Stimulated activated CD8-positive, alpha-beta memory T cell treated with anti-CD3 and anti-CD28 coated beads, Interleukin-2, amount 100 ng/mL, for 48 hours (primary cell): ENCODE data around the gene PSG5.
"Not testable (repeated sequence)": the region's sequence is repeated elsewhere in the genome, so short reads cannot be mapped to it uniquely, and the experiment has no call there.

Experiments used
- DNase-seq, 2 donors: peaks; one replicate each; pipeline ENCODE4 v3.0.0-alpha.2; 2020; ENCODE audit warnings: low read depth in 2 of 2

Gene PSG5

DNA sequence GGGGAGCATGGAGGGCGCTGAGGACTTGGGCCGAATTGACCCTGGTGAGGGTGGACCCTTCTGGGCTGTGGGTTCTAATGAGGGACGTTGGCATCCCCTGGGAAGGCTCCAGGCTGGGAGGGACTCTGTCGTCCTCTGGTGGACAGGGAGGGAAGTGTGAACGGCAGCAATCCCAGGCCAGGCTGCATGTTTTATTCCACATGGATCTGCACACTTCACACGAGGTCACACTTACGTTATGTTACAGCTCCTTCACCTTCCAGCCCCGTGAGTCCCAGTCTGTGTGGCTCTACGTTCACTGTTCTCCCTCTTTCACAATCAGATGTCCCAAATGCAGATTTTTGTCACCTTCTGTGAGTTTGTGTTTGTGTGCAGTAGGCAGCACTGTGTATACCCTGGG, 1.8 kb upstream of the PSG5 start:
- not testable (repeated sequence) for DNase-seq

DNA sequence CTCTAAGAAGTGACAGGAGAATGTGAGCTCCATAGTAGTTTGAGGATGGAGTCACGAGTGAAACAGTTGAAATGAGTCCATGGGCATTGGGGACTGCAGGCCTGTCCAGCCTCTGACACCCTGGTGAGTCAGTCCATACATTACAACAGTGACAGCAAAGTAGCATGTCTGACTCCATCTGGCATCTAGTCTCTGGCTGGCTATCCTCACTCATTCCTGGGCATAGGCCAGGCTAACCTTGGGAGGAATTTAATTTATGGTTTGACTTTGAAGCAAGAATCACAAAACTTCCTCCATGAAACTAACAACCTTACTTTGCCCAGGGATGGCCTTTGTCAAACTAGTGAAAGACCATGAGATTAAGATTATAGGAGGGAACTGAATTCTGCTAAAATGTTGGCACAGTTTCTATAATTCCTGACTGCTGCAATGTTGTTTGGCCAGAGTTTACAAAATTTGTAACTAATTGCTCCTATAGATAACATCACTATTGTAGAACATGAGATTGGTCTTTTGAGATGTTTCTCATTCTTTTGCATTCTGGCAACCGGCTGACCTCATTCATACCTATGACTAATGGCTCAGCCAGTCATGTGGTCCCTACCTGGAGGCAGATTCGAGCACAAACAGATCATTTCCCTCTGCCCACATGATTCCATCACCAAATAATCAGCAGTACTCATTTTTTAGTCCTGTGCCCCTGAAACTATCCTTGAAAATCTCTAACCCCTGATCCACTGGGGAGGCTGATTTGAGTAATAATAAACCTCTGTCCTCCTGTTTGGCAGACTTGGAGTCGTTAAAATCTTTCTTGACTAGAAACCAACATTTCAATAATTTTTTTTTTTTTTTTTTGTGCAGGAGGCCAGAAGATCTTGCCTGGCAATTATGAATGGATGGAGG, 4.2 kb downstream of the PSG5 start:
- not testable (repeated sequence) for DNase-seq

DNA sequence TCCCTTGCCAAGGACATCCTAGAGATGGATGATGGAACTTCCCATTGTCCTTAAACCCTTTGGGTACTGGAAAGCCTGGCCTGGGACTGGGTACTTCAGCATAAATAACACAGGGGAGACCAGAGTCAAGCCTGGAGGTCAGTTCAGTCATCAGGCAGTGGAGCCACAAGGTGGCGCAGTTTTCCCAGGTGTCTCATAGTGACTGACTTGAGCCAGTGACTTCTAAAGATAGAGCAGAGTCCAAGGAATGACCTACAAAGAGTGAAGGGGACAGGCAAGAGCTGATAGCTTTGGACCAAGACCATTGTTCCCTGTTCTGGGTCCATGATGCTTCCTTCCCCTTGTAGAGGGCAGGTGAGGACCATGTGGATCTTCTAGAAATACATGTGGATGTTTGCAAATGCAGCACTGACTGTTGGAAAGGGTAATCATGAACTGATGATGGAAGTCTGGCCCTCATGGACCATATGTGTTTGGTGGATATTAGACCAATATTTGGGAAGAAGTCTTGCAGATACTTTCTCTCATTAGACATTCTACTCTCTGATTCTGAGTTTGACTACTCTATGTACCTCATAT, 6.7 kb downstream of the PSG5 start:
- not testable (repeated sequence) for DNase-seq

DNA sequence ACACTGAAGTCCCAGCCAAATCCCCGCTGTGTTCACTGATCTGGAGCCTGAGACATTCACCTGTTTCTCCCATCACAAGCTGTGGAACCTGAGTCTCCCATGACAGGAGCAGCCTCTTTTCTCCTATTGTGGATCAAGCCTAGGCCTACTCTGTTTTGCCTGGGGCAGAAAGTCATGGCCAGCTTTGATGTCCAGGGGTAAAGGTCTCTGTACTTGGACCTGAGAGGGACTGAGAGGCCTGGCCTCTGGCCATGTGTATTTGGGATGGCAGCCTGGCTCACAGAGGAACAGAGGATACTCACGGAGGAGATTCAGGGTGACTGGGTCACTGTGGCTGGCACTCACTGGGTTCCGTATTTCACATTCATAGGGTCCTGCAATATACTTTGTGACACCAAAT, 7.8 kb downstream of the PSG5 start:
- DNase-seq: not testable (repeated sequence)

DNA sequence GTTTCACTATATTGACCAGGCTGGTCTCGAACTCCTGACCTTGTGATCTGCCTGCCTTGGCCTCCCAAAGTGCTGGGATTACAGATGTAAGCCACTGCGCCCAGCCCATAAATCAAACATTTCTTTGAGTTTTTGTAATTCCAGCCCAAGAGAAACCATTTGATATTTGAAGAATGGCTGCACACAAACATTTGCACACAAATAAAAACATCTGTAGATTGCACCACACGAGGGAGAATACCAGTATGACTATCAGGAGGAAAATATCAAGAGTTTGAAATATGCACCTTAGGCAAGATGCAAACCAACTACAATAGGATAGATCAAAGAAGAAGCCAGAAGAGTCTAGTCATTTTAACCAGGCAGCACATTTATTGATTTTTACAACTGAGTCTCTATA, 20.4 kb downstream of the PSG5 start:
- DNase-seq: not testable (repeated sequence)

DNA sequence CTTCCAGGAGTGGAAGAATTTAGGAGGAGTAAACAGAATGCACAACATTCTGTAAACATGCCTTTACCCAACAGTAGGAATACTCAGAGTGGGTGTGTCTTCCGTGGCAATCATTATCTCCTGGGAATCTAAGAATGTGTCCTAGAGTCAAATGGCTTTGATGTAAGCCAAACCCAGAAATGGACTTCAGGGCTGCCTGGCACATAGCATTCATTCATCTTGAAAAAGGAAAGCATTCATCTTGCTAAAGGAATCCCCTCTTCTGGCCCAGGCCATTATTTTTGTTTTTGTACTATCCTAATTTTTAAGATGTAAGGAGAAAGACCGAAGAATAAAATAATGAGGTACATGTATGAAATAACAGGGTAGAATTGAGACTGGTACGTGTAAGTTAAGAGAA, 23.2 kb downstream of the PSG5 start:
- DNase-seq: not testable (repeated sequence)

DNA sequence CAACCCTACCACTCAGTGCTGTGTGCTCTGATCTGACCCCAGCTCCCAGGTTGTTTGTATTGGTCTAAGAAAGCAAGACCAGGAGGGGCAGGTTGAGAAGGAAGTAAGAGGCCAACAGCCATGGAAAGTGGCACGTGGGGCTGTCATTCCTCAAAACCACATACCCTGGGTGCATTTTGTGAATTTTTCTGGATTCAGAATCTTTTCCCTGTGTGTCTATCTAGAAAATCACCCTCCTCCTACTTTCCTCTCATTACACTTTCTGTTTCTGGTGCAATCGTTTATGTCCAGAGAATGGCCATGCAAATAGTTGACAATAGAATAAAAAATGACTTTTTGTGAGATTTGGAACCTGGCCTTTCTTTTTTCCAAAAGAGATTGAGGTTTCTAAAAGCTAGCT, 24.1 kb downstream of the PSG5 start:
- DNase-seq: not testable (repeated sequence)

DNA sequence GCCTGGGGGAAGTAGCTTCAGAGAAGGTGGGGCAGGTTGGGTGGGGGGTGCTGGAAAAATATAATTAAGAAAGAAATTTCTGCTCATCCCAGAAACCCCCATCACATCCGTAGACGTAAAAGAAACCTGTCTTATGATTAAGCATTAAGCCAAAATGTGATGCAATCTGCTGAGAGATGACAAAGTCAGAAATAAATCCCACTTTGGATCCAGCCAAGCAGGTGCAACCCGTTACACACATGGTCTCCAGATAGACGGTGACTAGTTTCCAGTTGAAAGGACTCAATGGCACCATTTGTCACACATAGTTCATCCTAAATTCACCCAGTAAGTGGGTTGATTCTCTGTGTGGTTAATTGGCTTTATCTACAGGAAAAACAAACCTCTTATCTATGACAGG, 34.1 kb downstream of the PSG5 start:
- DNase-seq: no peak

DNA sequence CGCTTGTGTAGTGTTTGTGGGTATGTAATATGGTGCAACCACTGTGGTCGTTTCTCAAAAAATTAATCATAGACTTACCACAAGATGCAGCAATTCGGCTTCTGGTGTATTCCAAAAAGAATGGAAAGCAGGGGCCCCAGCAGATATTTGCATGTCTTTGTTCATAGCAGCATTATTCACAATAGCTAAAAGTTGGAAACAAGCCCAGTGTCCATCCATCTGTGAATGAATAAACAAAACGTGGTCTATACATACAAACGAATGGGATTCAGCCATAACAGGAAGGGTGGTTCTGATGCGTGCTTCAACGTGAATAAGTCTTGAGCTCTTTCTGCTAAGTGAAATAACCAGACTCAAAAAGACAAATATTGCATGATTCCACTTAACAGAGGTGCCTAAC, 36.5 kb downstream of the PSG5 start:
- not testable (repeated sequence) for DNase-seq

DNA sequence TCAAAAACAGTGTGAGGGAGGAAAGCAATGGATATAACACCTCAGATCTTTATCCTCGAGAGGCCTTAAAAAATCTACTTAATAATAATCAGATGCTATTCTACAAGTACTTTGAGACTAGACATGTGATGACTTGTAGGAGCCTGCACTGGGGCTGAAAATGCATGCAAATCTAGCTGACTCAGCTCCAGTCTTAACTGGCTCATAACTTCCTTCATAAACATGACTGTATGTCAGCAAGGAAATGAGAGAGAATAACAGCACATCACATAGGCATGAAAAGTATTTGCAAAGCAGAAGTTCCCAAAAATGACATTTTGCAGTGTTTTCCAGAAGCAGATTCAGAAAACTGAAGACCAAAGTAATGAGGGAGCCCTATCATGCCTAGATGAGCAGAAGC, 38.1 kb downstream of the PSG5 start:
- DNase-seq: no peak

DNA sequence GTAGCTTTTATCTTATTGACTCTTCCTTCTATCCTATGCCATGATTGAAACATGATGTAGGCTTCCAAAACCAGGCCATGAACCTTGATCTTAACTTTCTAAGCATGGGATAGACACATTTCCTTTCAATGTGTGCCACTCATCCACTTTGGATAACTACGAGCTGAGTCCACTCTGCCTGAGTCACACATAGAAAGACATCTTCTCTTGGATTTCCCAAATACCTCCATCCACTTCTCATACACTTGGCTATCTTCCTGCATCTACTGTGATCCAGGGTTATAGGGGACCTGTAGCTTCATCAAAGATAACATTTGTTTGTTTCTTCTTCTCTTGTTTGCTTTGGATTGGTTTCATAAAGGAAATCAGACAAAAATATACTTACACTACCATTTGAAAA, 44.6 kb downstream of the PSG5 start:
- not testable (repeated sequence) for DNase-seq

DNA sequence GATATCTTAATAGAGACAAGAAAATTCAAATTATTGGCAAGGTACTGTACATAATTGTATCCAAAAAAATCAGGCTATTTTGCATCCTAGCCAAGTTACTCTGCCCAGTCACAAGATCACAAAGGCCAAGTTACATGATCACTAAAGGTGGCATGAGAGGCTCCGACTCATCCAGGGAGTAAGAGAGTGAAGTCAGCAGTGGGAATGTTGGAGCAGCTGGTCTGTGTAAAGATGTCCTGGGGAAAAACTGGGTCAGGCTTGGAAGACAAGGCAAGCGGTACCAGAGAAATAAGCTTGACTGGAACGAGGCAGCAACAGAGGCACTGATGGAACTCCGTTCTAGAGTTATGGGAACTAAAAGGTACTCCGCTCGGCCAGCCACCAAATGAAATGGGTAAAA, 53.6 kb downstream of the PSG5 start:
- no peak for DNase-seq

DNA sequence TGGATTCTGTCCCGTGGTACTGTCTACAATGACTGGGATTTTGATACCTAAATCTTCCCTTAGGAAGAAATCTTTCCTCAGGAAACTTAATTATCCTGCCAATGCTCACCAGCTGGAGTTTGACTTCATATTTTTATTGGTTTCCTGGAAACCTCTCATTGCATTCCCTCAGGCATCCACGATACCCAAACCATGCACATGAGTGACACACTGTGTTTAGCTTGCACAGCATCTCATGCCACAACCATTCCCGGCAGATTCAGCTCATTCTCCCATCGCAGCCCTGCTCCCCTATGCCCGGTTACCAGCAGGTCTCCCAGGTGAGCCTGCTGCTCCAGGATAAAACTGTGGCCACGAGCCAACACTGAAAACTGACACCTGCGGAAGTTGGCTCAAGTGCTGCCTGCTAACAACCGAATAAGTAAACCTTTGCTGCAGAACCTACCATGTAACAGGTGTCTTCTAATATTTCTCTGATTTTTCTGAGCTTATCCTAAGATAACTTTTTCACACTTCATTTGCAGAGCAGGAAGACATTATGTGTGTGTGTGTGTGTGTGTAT, 55.0 kb downstream of the PSG5 start:
- DNase-seq: not testable (repeated sequence)

DNA sequence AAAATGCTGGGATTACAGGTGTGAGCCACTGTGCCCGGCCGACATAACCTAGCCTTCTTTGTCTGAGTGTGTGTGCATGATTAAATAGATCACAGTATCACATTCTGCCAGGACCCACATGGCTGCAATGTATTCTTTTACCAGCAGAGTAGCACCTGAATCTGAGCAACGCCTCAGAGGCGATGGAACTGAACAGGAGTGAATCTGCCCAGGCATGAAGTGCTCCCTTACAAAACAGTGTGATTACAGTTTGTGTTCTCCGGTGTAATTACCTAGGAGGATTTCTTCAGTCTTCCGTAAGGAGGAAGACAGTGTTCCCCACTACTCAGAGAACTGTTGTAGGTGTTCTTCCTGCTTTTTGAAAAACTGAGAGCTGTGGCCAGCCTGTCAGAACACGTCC, 57.1 kb downstream of the PSG5 start:
- not testable (repeated sequence) for DNase-seq

DNA sequence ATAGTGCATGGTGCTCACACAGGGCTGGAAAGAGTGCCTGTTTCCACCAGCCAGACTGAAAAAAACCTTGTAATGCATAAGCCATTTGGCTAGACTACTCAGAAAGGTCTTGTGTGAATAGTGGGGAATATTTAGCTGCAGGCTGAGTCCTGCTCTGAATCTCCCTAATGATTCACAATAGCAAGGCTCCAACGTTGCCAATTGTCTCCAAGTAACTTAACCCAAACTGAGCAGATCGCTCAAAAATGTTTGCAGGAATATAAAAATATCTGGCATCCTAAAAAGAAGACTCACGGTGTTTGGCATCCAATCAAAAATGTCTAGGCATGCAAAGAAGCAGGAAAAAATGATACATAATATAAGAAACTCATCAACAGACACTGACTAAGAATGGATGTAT, 59.0 kb downstream of the PSG5 start:
- DNase-seq: not testable (repeated sequence)

DNA sequence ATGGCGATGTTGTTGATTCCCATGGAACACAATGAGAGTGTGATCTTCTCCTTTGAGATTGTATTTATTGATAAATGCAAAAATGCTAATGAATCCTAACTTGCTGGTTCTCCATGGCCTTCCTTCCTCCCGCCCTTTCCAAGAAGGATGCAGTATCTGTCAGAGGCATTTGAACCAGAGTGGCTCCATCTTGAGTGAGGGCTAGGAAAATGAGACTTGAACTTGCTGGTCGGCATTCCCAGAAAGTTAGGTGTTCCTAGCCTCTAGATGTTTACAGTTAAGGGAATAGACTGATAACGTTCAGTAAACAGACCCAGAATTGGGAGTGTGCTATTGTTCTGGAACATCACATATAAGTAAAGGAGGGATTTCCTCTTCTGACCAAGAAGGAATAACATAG, 59.6 kb downstream of the PSG5 start:
- DNase-seq: no peak

DNA sequence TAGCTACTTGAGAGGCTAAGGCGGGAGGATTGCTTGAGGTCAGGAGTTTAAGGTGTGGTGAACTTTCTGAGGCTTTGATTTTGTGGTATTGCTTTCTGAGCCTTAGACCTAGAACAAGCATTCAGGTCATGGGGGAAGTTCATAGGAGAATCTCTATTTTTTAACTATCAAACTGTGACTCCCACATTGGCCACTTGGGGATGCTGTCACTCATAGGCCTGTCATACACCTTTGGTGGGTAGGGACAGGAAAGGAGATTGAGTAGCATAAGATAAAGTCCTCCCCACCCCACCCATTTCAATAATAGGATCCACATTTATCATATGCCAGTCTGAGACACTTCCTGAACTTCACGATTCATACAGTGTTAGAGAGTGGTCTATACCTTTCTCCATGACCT, 62.0 kb downstream of the PSG5 start:
- DNase-seq: no peak

DNA sequence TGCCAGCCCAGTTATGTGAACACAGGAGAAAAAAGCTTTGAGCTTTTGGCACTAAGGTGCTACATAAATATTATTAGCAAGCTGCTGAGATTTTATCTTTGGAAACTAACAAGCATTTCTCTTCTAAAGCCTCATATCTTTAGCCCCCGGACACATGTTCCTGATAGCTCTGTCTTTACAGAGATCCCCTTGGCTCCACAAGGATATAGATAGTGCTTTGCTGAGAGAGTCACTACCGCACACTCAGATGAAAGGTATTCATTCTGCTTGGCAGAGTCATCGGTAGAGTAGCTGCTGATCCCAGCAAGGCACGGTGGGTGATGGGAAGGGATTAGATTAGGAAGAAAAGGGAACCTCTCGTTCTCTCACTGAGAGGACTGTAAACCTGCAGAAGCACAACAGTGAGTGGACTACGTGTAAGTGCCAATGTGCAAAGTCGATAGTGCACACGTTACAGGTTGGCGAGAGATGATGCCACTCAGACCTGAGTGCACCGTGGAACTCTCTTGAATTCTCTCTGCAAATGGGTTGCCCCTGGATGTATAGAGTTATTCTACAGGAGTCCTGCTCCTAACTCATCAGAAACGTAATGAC, 65.8 kb downstream of the PSG5 start:
- DNase-seq: not testable (repeated sequence)

DNA sequence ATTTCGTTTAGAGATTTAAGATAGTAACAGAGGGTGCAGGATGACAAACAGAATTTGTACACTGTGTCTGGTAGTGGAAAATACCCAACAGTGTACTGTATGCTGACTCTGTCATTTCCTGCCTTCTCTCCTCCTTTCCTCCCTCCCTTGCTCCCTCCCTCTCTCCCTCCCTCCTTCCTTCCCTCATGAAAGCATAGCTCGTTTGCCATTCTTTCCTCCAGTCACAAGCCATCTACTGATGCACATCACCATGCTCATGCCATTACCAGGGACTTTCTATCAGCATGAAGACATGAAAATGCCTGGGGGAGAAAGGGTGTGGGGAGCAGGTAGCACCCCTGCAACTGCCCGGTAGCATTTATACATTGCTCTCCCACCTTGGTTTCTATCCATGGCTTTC, 66.8 kb downstream of the PSG5 start:
- not testable (repeated sequence) for DNase-seq
